ENCODE measurements around the gene DTX1.
A peak's percentile ranks its signal among the peaks of the same experiment; 100 is the strongest.

Gene DTX1

DNA sequence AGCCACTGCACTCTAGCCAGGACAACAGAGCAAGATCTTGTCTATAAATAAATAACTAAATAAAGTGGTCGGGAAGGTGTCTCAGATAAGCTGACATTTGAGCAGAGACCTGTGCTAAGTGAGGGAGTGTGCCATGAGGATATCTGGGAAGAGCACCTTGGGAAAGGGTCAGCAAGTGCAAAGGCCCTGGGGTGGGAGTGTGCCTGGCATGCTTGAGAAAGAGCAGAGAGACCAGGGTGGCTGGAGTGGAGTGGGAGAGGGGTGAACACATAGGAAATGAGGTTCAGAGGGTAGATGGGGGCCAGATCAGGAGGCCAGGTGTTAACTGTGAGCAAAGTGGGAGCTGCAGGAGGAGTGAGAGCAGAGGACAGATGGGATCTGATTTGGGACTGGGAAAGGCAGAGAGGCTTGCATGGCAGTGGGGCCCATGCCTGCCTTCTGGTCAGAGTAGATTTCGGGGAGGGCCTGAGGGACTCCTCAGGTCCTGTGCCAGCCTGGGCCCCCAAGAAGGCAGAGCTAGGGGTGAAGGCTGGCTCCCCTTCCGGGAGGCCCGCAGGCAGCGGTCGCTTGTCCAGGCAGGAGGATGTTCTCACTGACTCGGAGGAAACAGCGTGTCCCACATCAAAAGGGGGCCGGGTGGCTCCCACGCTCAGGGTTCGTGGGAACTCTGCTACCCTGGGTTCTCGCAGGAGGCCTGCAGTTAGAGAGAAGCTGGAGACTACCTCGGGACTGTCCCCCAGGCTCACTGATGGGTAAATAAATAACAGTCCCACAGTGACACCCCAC is 32.6 kb downstream of the DTX1 start:
- peak overlapping the region; percentile 22 for H3K4me3 ChIP-seq (ENCODE audit: low read length)
- DNase-seq (ENCODE audit: low read depth, low spot score), result peak; percentile 76

DNA sequence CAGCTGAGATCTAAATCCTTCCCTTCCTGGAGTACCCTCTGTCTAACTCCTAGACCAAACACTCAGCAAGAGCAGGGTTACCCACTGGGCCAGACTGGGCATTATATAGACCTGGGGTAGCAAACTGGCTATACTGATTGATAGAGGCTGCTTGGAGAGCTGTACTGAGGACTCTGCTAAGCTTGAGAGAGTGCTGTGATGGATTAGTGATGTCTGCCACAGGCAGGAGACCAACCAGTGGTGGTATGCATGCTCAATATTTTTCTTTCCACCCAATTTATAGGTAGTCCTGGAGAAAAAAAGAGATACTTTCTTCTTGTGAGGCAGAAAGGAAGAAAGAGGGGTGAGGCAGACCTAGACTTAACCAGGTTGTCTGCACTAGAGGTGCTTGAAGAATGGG is 33.3 kb downstream of the DTX1 start:
- DNase-seq (ENCODE audit: low read depth, low spot score), result no peak
- peak overlapping the region; percentile 22; the same call in 1 of the 2 replicates for H3K4me3 ChIP-seq (ENCODE audit: low read length)

DNA sequence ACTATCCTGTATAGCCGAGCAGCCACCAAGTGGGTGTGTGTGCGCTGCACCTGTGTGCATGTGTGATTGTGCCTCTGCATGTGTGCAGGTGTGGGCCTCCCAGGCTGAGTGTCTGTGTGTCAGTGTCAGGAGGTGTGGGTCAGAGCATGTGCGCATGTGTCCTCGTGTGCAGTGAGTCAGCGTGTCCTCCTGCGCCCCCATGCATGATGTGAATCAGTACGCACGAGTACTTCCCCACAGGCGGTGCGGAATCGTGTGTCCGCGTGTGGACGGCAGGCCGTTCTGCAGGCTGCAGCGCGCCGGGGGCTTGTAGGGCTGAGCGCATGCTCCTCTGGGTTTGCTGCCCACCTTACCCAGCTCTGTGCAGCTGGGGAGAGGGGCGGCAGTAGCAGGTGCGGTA is 34.2 kb downstream of the DTX1 start:
- no peak overlapping the region for H3K4me3 ChIP-seq (ENCODE audit: low read length)
- no peak for DNase-seq (ENCODE audit: low read depth, low spot score)

DNA sequence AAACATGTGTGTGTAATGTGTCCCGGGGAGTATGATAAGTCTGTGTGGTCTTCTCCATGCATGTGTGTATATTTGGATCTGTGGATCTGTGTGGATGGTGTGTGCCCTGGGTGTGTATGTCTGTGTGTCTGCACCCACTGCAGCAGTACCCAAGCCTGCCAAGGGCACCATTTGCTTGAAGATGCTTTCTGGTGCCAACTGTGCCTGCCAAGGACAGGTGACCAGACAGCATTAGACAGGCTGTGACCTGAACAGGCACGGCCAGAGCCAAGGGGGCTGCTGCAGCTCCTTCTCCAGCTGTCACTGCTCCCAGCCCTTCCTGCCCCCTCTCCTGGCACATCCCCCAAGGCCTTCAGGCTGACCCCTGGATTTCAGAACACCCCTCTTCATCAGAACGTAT is 35.0 kb downstream of the DTX1 start:
- no peak for DNase-seq (ENCODE audit: low read depth, low spot score)
- H3K4me3 ChIP-seq (ENCODE audit: low read length), result no peak overlapping the region

DNA sequence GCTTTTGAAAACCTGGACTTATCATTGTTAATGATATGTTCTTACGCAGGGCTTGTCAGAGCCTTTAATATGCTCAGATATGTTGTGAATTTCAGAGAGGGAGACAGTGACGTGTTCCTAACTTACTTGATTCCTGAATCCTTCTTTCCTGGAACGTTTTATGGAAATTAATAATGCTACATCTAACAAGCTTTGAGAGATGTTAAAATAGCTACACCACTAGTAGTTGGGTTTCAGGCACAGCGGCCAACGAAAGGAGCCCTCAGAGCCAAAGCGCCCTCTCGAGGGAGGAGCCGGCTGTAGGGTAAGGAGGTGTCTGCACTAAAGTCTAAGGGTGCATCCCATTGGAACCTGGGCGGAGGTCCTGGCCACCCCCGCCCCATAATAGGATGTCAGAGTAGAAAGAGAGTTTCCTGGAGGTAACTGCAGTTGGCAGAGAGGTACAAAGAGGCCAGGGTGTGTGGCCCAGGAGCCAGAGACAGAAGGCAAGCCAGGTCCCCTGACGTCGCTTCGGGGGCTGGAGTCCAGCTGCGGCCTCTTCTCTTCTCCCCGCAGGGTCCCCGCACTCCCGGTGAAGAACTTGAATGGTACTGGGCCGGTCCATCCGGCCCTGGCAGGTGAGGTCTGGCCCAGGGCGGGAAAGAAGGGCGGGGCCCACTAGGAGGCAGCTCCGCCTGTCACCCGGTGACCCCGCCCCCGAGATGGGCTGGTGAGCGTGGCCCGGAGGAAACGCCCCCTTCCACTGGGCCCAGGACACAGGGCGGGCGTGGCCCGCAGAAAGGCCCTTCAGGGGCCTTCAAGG is 36.3 kb downstream of the DTX1 start:
- DNase-seq (ENCODE audit: low read depth, low spot score), result no peak
- no peak overlapping the region for H3K4me3 ChIP-seq (ENCODE audit: low read length)

DNA sequence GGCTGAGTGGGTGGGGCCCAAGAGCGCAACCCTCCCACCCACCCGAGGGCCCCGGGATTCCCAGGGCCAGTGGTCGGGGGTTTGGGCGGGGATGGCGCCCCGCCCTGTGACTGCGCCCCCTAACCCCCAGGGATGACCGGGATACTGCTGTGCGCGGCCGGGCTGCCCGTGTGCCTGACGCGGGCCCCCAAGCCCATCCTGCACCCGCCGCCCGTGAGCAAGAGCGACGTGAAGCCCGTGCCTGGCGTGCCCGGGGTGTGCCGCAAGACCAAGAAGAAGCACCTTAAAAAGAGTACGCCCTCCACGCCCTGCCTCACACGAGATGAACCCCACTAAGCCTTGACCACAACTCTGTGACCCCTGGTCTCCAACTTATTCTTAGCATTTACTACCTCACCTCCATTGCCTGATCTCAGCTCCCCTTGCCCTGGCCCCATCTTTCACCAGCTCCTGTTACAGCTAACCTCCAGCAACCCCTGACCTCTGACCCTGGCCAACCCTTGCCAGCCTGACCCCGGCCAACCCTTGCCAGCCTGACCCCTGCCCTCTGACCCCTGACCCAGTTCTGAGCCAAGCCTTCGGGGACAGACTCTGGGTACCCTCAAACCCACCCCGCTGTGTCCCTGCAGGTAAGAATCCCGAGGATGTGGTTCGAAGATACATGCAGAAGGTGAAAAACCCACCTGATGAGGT is 37.0 kb downstream of the DTX1 start:
- H3K4me3 ChIP-seq (ENCODE audit: low read length), result no peak overlapping the region
- DNase-seq (ENCODE audit: low read depth, low spot score), result no peak

DNA sequence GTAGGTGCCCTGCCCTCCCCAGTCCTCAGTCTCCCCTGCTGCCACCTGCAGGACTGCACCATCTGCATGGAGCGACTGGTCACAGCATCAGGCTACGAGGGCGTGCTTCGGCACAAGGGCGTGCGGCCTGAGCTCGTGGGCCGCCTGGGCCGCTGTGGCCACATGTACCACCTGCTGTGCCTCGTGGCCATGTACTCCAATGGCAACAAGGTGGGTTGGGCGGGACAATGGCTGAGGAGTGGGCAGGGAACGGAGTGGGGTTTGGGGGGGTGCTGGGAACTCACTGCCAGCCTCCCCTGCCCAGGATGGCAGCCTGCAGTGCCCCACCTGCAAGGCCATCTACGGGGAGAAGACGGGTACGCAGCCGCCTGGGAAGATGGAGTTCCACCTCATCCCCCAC is 38.2 kb downstream of the DTX1 start:
- H3K4me3 ChIP-seq (ENCODE audit: low read length), result no peak overlapping the region
- DNase-seq (ENCODE audit: low read depth, low spot score), result no peak

DNA sequence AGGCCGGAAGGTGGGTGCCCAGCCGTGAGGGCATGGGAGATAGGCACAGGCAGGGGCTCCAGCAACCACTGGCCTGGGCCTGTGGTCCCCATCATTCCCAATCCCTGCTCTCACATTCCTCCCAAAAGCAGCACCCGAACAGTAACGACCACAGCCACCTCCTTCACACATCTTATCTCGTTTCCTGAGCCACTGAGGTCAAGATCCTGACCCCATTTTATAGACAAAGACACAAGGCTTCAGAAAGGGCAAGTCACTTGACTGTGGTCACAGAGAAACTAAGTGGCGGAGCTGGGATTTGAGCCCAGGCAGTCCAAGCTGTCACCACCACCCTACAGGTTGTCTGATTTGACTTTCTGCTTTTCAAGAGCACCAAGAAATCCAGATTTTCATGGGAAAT is 38.9 kb downstream of the DTX1 start:
- no peak overlapping the region for H3K4me3 ChIP-seq (ENCODE audit: low read length)

DNA sequence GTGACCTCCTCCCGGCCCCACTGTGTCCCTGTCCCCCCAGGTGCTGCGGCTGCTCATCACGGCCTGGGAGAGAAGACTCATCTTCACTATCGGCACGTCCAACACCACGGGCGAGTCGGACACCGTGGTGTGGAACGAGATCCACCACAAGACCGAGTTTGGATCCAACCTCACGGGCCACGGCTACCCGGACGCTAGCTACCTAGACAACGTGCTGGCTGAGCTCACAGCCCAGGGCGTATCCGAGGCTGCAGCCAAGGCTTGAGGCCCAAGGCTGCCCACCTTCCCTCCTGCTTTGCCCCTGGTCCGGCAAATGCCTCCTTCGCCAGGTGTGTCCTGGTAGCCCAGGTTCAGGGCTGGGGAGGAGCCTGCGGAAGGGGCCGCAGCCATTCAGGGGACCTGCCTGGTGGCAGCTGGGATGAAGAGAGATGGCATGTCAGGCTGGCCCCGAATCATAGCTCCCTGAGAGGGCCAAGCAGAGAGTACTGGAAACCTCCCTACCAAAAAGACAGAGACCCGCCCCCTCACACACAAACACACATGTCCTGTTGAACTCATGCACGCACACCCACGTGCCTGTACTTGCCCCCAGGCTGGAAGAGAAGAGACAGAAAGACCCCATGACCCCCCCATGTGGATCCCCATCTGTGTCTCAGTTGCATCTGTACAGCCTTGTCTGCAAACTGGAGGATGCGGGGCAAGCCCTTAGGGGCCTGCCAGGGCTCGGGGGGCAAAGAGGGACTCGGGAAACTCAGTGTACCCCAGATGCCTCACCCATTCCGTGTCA is 40.3 kb downstream of the DTX1 start:
- no peak overlapping the region for H3K4me3 ChIP-seq (ENCODE audit: low read length)
- DNase-seq (ENCODE audit: low read depth, low spot score), result no peak

More for the DNA sequence above, 38.9 kb downstream of the DTX1 start:
- DNase-seq (ENCODE audit: low read depth, low spot score), result no peak

DNA sequence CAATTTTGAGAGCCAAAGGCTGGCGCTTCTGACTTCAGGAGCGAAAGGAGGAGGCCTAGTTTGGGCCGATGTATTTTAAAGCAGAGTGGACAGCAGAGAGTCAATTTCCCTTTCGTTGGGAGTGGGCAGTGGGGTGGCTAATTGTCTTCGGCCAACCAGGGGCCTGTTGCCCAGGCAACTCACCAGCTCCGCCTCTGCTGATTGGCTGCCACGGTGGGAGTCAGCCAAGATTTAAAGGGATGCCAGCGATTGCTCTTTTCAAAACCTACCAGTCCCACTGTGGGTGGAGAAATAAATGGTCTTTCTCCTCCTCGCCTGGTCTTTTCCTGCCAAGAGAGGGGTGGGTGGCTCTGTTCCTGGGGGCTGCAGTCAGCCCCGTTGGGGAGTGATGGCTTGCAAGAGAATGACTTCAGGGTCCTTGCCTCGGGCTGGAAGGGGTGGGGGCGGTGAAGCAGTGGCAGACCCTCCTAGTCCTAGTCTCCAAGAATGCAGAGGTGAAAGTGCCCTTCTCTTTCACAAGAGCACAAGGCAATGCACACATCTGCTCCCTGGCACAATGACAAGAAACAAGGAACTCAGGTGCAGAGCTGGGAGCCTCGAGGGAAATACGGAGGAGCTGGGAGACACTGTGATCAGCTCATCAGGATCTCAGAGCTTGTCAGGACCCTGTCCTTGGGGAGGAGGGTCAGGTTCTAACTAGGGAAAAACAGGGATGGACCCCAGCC is 41.3 kb downstream of the DTX1 start:
- no peak for DNase-seq (ENCODE audit: low read depth, low spot score)
- H3K4me3 ChIP-seq (ENCODE audit: low read length), result no peak overlapping the region

DNA sequence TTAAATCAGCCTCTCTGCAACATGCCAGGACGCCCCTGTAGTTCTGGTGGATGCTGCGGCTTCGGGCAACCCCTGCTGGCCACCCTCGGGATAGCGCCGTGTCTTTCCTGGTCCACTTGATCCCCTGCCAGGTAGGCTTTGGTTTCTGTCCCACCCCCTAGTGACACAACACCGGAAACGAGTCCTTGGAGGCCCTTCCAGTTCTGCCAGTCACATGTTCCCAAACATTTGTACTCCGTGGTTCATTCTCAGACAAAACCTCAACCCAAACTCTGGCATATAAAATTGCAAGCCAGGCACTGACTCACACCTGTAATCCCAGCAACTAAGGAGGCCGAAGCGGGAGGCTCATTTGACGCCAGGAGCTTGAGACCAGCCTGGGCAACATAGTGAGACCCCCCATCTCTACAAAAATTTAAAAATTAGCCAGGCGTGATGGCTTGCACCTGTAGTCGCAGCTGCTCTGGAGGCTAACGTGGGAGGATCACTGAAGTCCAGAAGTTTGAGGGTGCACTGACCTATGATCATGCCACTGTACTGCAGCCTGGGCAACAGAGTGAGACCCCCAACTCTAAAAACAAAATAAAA is 42.0 kb downstream of the DTX1 start:
- DNase-seq (ENCODE audit: low read depth, low spot score), result peak; percentile 71
- H3K4me3 ChIP-seq (ENCODE audit: low read length), result no peak overlapping the region

DNA sequence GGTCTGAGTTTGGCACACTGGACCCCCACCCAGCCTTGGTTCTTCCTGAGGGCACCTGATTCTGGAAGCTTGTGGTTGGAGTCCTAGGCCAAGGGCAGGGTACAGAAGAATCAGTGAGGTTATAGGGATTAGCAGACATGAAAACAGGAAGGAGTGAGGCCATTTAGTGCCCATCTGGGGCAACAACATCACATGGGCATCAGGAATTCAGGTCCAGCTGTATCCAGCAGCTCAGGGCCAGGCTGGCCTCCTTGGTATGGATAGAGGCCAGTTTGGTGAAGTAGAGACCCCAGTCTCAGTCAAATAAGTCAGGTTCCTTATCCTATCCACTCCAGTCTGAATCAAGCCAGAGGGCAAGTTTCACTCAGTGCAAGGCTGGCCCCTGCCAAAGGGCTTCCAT is 42.8 kb downstream of the DTX1 start:
- no peak for DNase-seq (ENCODE audit: low read depth, low spot score)
- no peak overlapping the region for H3K4me3 ChIP-seq (ENCODE audit: low read length)

DNA sequence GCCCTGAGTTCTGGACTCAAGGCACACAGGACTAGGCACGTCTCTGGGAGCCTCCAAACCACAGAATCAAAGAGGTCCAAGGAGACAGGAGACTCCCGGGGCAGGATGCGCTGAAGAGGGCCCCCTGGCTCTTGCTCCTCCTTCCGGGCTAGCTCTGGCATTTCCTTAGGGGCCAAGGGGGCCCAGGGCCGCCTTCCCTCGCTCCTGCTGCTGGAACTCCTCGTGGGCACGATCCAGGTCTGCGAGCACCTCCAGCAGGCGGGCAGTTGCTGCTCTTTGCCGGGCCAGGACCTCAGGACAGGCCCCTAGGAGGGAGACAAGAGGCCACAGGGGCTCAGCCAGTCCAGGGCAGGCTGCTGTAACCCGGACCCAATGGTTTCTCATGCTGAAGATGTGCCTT is 43.2 kb downstream of the DTX1 start:
- H3K4me3 ChIP-seq (ENCODE audit: low read length), result no peak overlapping the region
- no peak for DNase-seq (ENCODE audit: low read depth, low spot score)

DNA sequence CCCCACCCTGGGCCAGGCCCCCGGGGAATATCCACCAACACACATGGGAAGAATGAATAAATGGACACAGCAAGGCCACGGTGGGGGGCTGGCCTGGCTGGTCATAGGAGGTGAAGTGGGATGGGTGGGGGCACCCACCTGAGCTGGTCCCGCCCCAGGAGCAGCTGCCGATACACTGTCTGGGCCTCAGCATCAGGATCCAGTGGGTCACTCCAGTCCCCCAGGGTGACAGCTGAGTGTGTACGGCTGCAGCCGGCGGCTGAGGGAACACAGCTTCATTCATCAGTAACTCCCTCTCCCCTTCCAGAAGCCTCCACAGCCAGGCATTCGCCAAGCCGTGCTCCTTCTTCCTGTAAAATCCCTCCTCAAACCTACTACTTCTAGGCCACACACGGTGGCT is 45.2 kb downstream of the DTX1 start:
- no peak for DNase-seq (ENCODE audit: low read depth, low spot score)
- H3K4me3 ChIP-seq (ENCODE audit: low read length), result no peak overlapping the region

DNA sequence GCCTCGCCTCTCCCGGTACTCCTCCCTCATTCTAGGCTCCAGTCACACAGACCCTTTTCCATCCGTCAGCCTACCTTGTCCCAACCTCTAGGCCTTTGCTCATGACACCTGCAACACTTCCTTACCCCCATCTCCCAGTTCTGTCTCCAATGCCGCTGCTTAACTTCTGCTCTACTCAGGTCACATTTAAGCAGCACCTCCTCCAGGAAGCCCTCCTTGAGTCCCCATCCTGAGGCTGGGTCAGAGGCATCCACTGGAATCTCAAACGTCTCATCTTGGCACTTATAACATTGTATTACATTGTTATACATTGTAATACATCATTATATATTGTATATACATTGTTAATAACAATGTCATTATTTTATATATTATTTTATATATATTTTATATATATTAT is 46.3 kb downstream of the DTX1 start:
- no peak for DNase-seq (ENCODE audit: low read depth, low spot score)
- no peak overlapping the region for H3K4me3 ChIP-seq (ENCODE audit: low read length)

DNA sequence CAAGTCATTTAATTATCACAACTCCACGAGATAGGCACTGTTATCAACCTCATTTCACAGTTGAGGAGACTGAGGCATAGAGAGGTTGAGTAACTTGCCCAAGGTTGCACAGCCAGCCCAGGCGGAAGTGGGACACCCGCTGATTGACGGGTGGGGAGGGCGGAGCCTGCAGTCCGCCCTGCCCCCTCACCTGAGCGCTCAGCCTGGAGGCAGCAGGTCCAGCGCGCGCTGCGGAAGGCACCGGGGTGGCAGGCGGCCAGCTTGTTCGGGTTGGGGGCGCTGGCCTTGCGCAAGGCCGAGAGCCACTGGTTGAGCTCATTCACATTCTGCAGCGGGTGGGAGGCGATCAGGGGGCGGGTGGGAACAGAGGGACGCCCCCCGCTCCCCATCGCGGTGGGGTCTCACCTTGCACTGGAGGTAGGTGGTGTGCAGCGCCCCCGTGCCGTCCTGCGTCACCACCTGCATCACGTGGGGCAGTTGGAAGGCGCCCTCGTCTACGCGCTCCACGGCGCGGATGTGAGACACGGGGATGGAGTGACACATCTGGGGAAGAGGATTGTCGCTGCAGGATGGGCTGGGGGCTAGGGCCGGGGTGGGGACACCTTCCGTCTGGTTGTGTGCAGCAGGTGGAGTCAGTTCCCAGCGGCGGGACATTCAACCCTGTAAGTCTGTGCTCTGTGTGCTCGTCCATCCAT is 47.4 kb downstream of the DTX1 start:
- H3K4me3 ChIP-seq (ENCODE audit: low read length), result no peak overlapping the region
- no peak for DNase-seq (ENCODE audit: low read depth, low spot score)

DNA sequence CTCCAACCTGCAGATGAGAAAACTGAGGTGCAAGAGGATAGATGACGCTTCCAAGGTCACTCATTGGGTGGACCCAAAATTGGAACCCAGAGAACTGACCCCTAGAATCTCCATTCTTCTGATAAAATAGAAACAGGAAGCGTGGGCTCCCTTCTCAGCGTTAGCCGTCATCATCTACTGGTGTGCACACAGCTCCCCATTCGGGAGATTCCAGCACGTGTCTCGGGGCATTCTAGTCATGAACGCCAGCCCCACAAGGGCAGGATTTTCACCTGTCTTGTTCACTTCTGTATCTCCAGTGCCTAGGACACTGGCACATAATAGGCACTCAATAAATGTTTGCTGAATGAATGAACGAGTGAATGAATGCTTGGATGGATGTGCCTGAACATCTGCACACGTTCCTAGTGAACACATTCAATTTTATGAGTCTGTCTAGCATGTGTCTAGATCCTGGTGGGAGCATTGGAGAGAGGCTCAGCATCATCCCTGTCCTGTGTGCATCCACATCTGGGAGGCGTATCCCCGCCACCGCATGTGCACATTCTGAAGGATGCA is 48.5 kb downstream of the DTX1 start:
- no peak overlapping the region for H3K4me3 ChIP-seq (ENCODE audit: low read length)
- no peak for DNase-seq (ENCODE audit: low read depth, low spot score)

All from Jurkat, Clone E6-1 (cell line).